Liver (tissue), 9 donors: Measurements from ENCODE around the gene OMP. TPM values are rescaled to one million over a fixed set of nuclear protein-coding genes. Genes with fewer than 3 reads are reported as not detected.

Source experiments
- DNase-seq: peaks from one replicate; pipeline ENCODE4 v3.0.0-alpha.2; 2017; ENCODE audit warnings: low spot score
- H3K27ac ChIP-seq, 2 donors: one replicate each; pipeline ENCODE4 v1.7.0; 2013; ENCODE audit warnings: inconsistent platforms in 2 of 2, low read length in 2 of 2, control low read depth in 1 of 2, low read depth in 1 of 2, mild to moderate bottlenecking in 1 of 2
- H3K27me3 ChIP-seq, 4 donors: one replicate each; pipeline versions ENCODE4 v1.6.1 to v1.7.0; 2013; ENCODE audit warnings: low read length in 3 of 4, inconsistent platforms in 1 of 4, mild to moderate bottlenecking in 1 of 4, moderate library complexity in 1 of 4; ENCODE audit not compliant: control insufficient read depth in 4 of 4, insufficient read depth in 4 of 4
- H3K36me3 ChIP-seq, 4 donors: one replicate each; pipeline versions ENCODE4 v1.6.1 to v1.7.0; 2013; ENCODE audit warnings: low read length in 3 of 4, mild to moderate bottlenecking in 3 of 4, low read depth in 1 of 4, moderate library complexity in 1 of 4; ENCODE audit not compliant: control insufficient read depth in 4 of 4, insufficient read depth in 3 of 4
- H3K4me1 ChIP-seq, 4 donors: one replicate each; pipeline versions ENCODE4 v1.6.1 to v1.7.0; 2013; ENCODE audit warnings: low read length in 3 of 4, mild to moderate bottlenecking in 3 of 4, moderate library complexity in 1 of 4; ENCODE audit not compliant: control insufficient read depth in 4 of 4, insufficient read depth in 4 of 4
- H3K4me3 ChIP-seq, 3 donors: one replicate each; pipeline versions ENCODE4 v1.6.1 to v1.7.0; 2013; ENCODE audit warnings: low read length in 3 of 3, control low read depth in 1 of 3, low read depth in 1 of 3, mild to moderate bottlenecking in 1 of 3
- H3K9ac ChIP-seq, 2 donors: one replicate each; pipeline ENCODE4 v1.7.0; 2013; ENCODE audit warnings: low read length in 2 of 2, mild to moderate bottlenecking in 2 of 2, moderate library complexity in 2 of 2, control low read depth in 1 of 2, low read depth in 1 of 2
- H3K9me3 ChIP-seq, 4 donors: one replicate each; pipeline versions ENCODE4 v1.6.1 to v1.7.0; 2013; ENCODE audit warnings: low read length in 3 of 4; ENCODE audit not compliant: control insufficient read depth in 4 of 4
- EGR1 ChIP-seq, 2 donors: IDR thresholded peaks; 2 replicates each; pipeline ENCODE4 v1.6.1; 2016 to 2018; ENCODE audit warnings: antibody characterized with exemption in 2 of 2, low read depth in 2 of 2
- FOXA1 ChIP-seq: IDR thresholded peaks from 2 replicates; pipeline ENCODE4 v1.6.1; 2016; ENCODE audit warnings: antibody characterized with exemption
- FOXA2 ChIP-seq: IDR thresholded peaks from 2 replicates; pipeline ENCODE4 v1.6.1; 2016; ENCODE audit warnings: antibody characterized with exemption
- GABPA ChIP-seq, 2 donors: IDR thresholded peaks in 1 of 2; conservative IDR thresholded peaks in 1 of 2; 2 replicates each; pipeline ENCODE4 v1.6.1; 2016; ENCODE audit warnings: antibody characterized with exemption in 2 of 2, mild to moderate bottlenecking in 1 of 2, moderate library complexity in 1 of 2
- HNF4A ChIP-seq, 2 donors: conservative IDR thresholded peaks; 2 replicates each; pipeline ENCODE4 v1.6.1; 2016; ENCODE audit warnings: antibody characterized with exemption in 2 of 2, mild to moderate bottlenecking in 2 of 2
- JUND ChIP-seq, 2 donors: IDR thresholded peaks; 2 replicates each; pipeline ENCODE4 v1.6.1; 2016; ENCODE audit warnings: antibody characterized with exemption in 2 of 2
- NR2F2 ChIP-seq: IDR thresholded peaks from 2 replicates; pipeline ENCODE4 v1.6.1; 2016; ENCODE audit warnings: antibody characterized with exemption
- RAD21 ChIP-seq, 2 donors: IDR thresholded peaks; 2 replicates each; pipeline ENCODE4 v1.6.1; 2016; ENCODE audit warnings: antibody characterized with exemption in 2 of 2, mild to moderate bottlenecking in 2 of 2
- RXRA ChIP-seq, 2 donors: IDR thresholded peaks; 2 replicates each; pipeline ENCODE4 v1.6.1; 2017 to 2018; ENCODE audit warnings: antibody characterized with exemption in 2 of 2, mild to moderate bottlenecking in 1 of 2
- SP1 ChIP-seq: IDR thresholded peaks from 2 replicates; pipeline ENCODE4 v1.6.1; 2018; ENCODE audit warnings: antibody characterized with exemption, mild to moderate bottlenecking
- TAF1 ChIP-seq: conservative IDR thresholded peaks from 2 replicates; pipeline ENCODE4 v1.6.1; 2016; ENCODE audit warnings: antibody characterized with exemption, mild to moderate bottlenecking
- YY1 ChIP-seq: IDR thresholded peaks from 2 replicates; pipeline ENCODE4 v1.6.1; 2016; ENCODE audit warnings: antibody characterized with exemption, mild to moderate bottlenecking
- WGBS: extraction: QIAGEN DNeasy Blood & Tissue Kit; methylation state at CpG from one replicate; pipeline ENCODE4 v1.1.7; 2013; 5-methylcytosine and 5-hydroxymethylcytosine counted together
- polyA plus RNA-seq, 2 donors: library from polyadenylated mRNA; stranded (reverse) in 1 of 2; unstranded in 1 of 2; fragments of 200-250 nt in 1 of 2; fragments of >200 nt in 1 of 2; fragmentation: Nextera tagmentation in 1 of 2; extraction: Ambion mirVana in 1 of 2; gene quantifications; one replicate each; pipeline versions ENCODE4 v1.2.1 to v1.2.3, GENCODE V29; 2013 to 2015
- total RNA-seq, 2 donors: library from RNA; depleted of rRNA; stranded (reverse); fragments of >200 nt; gene quantifications; one replicate each; pipeline ENCODE4 v1.2.3, GENCODE V29; 2014
- TF ChIP-seq, protein P1 (sequence below): IDR thresholded peaks from 2 replicates; pipeline ENCODE4 v1.6.1; 2016; ENCODE audit warnings: antibody characterized with exemption, mild to moderate bottlenecking
- TF ChIP-seq, protein P2 (sequence below): IDR thresholded peaks from 2 replicates; pipeline ENCODE4 v1.6.1; 2016; ENCODE audit warnings: antibody characterized with exemption
- TF ChIP-seq, protein P3 (sequence below): IDR thresholded peaks from 2 replicates; pipeline ENCODE4 v1.6.1; 2016; ENCODE audit warnings: antibody characterized with exemption
- TF ChIP-seq, protein P4 (sequence below): fragments of 150-350 bp; IDR thresholded peaks from 2 replicates; pipeline ENCODE4 v1.5.1; 2017; ENCODE audit warnings: improper control_type of control experiment, low read depth, low read length; ENCODE audit not compliant: missing input control
- donor health status: healthy.
- donor health status: healthy.
- donor health status: healthy.
- donor health status: healthy.
- donor health status: healthy.

Gene OMP
- total and polyA plus RNA-seq, 4 donors, result 0.24 to 0.75 (median 0.65) TPM; not detected in 1

DNA sequence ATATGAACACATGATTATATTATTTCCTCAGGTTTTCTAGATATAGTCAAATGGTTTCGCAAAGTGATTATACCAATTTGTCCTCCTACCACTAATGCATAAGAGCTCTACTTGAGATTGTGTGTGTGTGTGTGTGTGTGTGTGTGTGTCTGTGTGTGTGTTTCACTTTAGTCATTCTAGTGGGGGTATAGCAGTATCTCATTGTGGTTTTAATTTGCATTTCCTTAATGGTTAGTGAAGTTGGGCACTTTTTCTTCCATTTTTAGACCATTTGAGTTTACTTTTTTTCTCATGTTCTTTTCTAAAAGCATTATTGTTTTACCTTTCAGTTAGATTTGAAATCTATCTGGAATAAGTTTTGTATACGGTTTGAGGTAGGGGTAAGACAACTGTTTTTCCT, 23.0 kb upstream of the OMP start:
- TF ChIP-seq, protein P1, sequence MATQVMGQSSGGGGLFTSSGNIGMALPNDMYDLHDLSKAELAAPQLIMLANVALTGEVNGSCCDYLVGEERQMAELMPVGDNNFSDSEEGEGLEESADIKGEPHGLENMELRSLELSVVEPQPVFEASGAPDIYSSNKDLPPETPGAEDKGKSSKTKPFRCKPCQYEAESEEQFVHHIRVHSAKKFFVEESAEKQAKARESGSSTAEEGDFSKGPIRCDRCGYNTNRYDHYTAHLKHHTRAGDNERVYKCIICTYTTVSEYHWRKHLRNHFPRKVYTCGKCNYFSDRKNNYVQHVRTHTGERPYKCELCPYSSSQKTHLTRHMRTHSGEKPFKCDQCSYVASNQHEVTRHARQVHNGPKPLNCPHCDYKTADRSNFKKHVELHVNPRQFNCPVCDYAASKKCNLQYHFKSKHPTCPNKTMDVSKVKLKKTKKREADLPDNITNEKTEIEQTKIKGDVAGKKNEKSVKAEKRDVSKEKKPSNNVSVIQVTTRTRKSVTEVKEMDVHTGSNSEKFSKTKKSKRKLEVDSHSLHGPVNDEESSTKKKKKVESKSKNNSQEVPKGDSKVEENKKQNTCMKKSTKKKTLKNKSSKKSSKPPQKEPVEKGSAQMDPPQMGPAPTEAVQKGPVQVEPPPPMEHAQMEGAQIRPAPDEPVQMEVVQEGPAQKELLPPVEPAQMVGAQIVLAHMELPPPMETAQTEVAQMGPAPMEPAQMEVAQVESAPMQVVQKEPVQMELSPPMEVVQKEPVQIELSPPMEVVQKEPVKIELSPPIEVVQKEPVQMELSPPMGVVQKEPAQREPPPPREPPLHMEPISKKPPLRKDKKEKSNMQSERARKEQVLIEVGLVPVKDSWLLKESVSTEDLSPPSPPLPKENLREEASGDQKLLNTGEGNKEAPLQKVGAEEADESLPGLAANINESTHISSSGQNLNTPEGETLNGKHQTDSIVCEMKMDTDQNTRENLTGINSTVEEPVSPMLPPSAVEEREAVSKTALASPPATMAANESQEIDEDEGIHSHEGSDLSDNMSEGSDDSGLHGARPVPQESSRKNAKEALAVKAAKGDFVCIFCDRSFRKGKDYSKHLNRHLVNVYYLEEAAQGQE, result no peak
- TF ChIP-seq YY1 (no peak), JUND (IDR thresholded peaks at IDR 0.05) (no peak), FOXA2 (no peak), HNF4A (conservative IDR thresholded peaks at IDR 0.05) (no peak), GABPA (IDR thresholded peaks at IDR 0.05 in 1 of 2, conservative IDR thresholded peaks at IDR 0.05 in 1 of 2) (no peak), RXRA (IDR thresholded peaks at IDR 0.05) (no peak), SP1 (no peak), NR2F2 (no peak), TAF1 (no peak), EGR1 (IDR thresholded peaks at IDR 0.05; ENCODE audit: low read depth in 2 of 2) (no peak), FOXA1 (no peak)
- TF ChIP-seq, protein P2, sequence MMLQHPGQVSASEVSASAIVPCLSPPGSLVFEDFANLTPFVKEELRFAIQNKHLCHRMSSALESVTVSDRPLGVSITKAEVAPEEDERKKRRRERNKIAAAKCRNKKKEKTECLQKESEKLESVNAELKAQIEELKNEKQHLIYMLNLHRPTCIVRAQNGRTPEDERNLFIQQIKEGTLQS, result no peak
- TF ChIP-seq, protein P3, sequence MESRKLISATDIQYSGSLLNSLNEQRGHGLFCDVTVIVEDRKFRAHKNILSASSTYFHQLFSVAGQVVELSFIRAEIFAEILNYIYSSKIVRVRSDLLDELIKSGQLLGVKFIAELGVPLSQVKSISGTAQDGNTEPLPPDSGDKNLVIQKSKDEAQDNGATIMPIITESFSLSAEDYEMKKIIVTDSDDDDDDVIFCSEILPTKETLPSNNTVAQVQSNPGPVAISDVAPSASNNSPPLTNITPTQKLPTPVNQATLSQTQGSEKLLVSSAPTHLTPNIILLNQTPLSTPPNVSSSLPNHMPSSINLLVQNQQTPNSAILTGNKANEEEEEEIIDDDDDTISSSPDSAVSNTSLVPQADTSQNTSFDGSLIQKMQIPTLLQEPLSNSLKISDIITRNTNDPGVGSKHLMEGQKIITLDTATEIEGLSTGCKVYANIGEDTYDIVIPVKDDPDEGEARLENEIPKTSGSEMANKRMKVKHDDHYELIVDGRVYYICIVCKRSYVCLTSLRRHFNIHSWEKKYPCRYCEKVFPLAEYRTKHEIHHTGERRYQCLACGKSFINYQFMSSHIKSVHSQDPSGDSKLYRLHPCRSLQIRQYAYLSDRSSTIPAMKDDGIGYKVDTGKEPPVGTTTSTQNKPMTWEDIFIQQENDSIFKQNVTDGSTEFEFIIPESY, result no peak
- TF ChIP-seq, protein P4, sequence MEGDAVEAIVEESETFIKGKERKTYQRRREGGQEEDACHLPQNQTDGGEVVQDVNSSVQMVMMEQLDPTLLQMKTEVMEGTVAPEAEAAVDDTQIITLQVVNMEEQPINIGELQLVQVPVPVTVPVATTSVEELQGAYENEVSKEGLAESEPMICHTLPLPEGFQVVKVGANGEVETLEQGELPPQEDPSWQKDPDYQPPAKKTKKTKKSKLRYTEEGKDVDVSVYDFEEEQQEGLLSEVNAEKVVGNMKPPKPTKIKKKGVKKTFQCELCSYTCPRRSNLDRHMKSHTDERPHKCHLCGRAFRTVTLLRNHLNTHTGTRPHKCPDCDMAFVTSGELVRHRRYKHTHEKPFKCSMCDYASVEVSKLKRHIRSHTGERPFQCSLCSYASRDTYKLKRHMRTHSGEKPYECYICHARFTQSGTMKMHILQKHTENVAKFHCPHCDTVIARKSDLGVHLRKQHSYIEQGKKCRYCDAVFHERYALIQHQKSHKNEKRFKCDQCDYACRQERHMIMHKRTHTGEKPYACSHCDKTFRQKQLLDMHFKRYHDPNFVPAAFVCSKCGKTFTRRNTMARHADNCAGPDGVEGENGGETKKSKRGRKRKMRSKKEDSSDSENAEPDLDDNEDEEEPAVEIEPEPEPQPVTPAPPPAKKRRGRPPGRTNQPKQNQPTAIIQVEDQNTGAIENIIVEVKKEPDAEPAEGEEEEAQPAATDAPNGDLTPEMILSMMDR, result no peak
- WGBS, result 97% methylated on average over 2 of the region's 2 CpGs
- peaks cover 2 to 47% (median 36%) of the 10 kb centered on the region in 4 donors for H3K4me1 ChIP-seq

DNA sequence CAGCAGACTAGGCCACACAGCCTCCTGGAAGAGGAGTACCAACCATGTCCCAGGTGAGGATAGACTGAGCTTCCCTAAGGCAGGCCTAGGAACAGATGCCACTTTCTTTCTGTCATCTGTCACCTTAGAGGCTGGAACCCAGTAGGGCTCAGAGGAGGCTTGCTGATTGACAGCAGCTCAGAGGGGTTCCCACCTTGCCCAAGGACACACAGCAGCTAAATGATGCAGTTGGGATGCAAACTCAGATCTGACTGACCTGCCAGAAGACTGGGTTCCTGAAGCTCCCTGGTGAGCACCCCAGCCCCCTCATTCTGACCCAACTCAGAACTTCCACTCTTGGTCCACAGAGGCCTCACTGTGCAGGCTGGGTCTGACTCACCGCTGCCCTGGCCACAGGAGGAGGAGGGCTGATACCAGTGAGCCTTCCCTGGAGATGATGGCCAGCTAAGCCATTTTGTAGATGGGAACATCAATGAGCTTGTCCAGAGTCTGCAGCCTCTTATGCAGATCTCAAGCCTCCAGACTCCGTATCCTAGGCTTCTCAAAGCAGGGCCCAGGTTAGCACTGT, 21.9 kb upstream of the OMP start:
- H3K36me3 ChIP-seq, result peaks cover 0 to 3% (median 0%) of the 10 kb centered on the region in 4 donors
- DNase-seq, result no peak

More for the DNA sequence above, 23.0 kb upstream of the OMP start:
- H3K27me3 ChIP-seq, result no peaks in the 10 kb centered on the region
- H3K9me3 ChIP-seq, result no peaks in the 10 kb centered on the region
- H3K9ac ChIP-seq, result no peak overlapping the region
- peaks cover 0 to 3% (median 0%) of the 10 kb centered on the region in 4 donors for H3K36me3 ChIP-seq
- no peak overlapping the region for H3K4me3 ChIP-seq
- H3K27ac ChIP-seq, result no peak overlapping the region
- no peak for DNase-seq

More for the DNA sequence above, 21.9 kb upstream of the OMP start:
- no peak overlapping the region for H3K4me3 ChIP-seq
- H3K9ac ChIP-seq, result no peak overlapping the region
- H3K27me3 ChIP-seq, result no peaks in the 10 kb centered on the region
- TF ChIP-seq TAF1 (no peak), HNF4A (conservative IDR thresholded peaks at IDR 0.05) (no peak), RAD21 (IDR thresholded peaks at IDR 0.05) (no peak)
- TF ChIP-seq, protein P4, result no peak
- WGBS, result 96% methylated on average over 2 of the region's 2 CpGs
- no peaks in the 10 kb centered on the region for H3K9me3 ChIP-seq
- peaks cover 2 to 52% (median 36%) of the 10 kb centered on the region in 4 donors for H3K4me1 ChIP-seq
- no peak overlapping the region for H3K27ac ChIP-seq
